ENCODE measurements around the gene IGDCC3. TPM values are rescaled to one million over a fixed set of nuclear protein-coding genes. Genes with fewer than 3 reads are reported as not detected.

IGDCC3 gene
- total RNA-seq, 1 experiment from 2014 or later: not detected

DNA sequence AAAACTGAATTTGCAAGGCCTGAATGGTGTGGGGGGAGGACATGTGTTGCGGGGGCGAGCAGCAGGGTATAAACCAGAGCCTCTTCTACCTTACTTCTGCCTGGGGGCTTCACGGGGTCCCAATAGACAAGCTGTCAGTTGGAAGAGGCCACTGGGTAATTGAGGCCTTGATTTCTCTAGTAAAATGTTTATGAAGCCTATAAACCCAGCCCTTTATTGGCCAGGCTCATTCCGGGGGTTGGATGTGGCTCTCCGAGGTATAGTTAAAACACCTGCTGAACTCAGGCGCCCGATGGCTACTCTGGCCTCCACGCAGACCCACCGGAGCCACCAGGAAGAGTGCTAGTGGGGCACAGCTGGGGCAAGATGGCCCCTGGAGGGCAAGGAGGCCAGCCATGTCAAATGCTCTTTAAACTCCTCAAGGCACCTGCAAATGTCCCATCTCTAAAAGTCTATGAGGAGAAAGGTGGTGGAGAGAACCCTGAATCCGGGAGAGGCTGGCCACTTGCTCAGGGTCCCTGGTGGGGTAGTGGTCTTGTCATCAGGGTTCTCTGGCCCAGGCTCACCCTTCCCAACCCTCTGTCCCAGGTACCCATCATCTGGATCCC is 34.3 kb downstream of the IGDCC3 start:
- no peak for DNase-seq (ENCODE audit: low read depth)

DNA sequence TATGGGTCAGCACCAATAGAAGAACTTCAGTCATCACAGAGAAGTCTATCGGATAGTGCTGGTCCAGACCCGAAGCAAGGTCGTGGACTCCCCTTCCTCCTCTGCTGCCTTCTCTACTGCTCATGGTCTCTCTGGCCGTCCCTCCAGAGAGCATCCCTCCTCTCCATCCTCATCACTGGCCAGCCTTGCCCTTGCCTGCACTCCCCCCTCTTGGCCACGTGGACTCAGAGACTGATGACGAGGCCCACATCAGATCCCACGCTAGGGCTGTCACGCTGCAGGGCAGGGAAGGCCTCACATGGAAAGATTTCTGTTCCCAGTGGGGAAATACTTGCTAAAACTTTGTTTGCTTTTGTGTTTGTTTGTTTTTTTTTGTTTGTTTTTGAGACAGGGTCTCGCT is 35.3 kb downstream of the IGDCC3 start:
- no peak for DNase-seq (ENCODE audit: low read depth)

GRCh38 chr15:65339920-65340319 is 37.9 kb downstream of the IGDCC3 start:
- DNase-seq (ENCODE audit: low read depth): no peak

DNA sequence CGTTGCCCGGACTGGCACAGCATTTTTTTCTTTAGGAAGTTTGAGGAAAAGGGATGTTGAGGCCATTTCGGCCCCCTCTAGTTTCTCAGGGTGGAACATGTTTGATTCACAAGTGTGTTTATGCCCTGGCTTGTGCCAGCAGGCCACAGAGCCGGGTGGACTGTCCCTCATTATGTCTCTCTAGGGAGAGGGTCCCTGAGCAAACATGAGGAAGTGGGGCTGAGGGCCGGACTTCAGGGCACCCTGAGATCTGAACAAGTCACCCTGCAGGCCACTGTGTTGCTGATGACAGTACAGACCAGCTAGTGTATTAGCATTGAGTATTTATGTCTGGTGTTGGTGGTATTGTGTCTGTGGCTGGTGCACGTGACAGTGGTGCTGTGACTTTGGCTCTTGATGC is 38.4 kb downstream of the IGDCC3 start:
- DNase-seq (ENCODE audit: low read depth): no peak

- DNase-seq (ENCODE audit: low read depth): no peak
Measured at GRCh38 chr15:65338823-65339222, 39.0 kb downstream of the IGDCC3 start.

GRCh38 chr15:65338366-65338765 is 39.4 kb downstream of the IGDCC3 start:
- no peak for DNase-seq (ENCODE audit: low read depth)

GRCh38 chr15:65337436-65338070 is 40.2 kb downstream of the IGDCC3 start:
- no peak for DNase-seq (ENCODE audit: low read depth)

- DNase-seq (ENCODE audit: low read depth): no peak
Measured at GRCh38 chr15:65336493-65337435, 41.0 kb downstream of the IGDCC3 start.

DNA sequence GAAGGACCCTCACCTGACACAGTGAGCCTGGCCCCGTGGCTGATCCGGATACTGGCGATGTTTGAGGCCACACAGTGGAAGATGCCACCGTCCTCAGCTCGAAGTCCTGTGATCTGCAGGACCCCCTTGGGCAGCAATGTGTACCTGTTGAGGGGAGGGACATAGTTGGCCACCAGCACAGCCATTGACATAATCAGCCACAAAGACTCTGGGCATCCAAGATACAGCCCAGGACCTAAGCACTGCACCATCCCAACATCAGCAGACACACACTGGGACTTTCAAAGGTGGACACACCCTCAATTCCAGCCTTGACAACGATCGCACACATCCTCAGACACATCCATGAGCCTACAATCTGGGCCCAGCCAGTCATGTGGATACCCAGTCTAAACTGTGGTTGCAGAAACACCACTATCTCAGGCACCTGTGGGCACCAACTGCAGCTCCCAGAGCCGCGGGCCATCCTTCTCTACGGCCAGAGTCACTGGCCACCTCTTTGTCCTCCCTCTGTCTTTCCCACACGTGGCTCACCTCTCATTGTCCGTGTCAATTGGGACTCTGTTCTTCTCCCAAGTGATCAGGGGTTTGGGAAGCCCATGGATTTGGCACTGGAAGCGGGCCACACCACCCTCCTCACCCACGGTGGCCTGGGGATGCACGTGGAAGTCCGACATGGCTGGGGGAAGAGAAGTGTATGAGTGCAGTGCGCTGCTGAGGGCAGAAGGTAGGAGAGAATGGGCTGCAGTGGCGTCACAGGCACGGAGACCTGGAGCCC is 42.3 kb downstream of the IGDCC3 start:
- no peak for DNase-seq (ENCODE audit: low read depth)

- DNase-seq (ENCODE audit: low read depth): no peak
Measured at GRCh38 chr15:65334586-65335231, 43.1 kb downstream of the IGDCC3 start.

GRCh38 chr15:65333856-65334255 is 43.9 kb downstream of the IGDCC3 start:
- no peak for DNase-seq (ENCODE audit: low read depth)

- no peak for DNase-seq (ENCODE audit: low read depth)
Measured at GRCh38 chr15:65333148-65333820, 44.5 kb downstream of the IGDCC3 start.

DNA sequence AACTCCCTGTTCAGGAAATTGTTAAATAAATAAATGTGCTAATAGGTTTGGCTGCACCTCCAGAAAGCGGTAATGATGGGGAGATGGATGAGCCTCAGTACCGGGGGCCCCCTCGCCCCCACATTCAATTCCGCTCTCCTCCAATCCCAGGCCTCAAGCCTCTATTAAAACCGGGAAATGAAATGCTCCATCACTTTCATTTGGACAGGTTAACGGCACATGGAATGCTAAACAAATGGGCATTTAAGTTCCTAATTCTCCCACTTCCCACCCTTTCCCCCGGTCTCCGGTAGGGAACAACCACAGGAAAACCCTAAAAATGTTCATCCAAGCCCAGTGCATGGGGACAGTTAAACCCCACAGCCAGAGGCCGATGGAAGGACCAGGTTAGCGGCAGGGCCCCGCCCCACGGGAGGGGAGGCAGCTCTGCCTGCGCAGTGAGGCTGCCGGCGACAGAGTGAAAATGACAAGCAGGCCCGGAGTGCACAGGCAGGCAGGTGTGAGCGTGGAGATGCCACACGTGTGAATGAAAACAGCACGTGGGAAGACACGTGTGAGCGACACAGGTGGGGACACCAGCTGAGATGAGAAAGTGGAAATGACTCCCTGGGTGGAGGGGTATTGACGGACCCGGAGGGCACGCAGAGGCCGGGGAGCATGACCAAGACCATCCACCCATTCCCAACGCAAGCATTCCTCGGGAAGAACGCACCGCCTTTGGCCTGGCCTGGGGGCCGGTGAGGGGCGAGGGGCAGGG is 45.2 kb downstream of the IGDCC3 start:
- DNase-seq (ENCODE audit: low read depth): no peak

GRCh38 chr15:65331811-65332210 is 46.0 kb downstream of the IGDCC3 start:
- no peak for DNase-seq (ENCODE audit: low read depth)

DNA sequence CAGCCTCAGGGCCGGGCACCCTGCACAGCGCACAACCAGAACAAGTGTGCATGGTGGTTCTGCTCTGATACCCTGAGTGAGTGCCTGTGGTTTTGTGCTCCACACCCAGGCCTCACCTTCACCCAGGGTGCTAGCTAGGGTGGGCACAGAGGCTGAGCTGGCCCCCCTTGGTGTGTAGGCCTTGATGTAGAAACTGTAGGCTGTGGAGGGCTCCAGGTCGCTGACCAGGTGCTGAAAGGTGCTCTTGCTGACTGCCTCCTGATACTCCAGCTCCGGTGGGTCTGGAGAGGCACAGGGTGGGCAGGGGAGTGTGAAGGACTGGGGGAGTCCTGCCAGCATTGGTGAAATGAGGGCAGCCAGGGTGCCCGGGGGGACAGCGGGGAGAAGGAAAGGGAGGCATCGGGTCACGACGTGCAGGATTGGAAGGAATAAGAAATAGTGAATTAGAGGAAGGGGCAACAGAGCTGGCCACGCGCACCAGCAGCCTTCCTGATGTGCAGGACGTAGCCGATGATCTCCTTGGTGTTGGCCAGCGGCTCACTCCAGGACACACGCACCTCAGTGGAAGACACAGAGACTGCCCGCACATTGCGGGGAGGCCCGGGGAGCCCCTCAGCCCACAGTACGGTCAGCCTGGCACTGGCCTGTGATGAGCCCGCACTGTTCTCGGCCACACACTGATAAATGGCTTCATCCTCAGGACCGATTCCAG is 46.7 kb downstream of the IGDCC3 start:
- DNase-seq (ENCODE audit: low read depth): no peak

GRCh38 chr15:65329984-65330735 is 47.6 kb downstream of the IGDCC3 start:
- DNase-seq (ENCODE audit: low read depth): no peak

GRCh38 chr15:65329288-65329983 is 48.4 kb downstream of the IGDCC3 start:
- DNase-seq (ENCODE audit: low read depth): no peak

Measured in RPMI7951 (cell line).